Activated naive CD8-positive, alpha-beta T cell treated with anti-CD3 and anti-CD28 coated beads for 36 hours (primary cell): ENCODE results near the gene PTPRN2. TPM values are rescaled to one million over a fixed set of nuclear protein-coding genes. Genes with fewer than 3 reads are reported as not detected.
A peak's percentile ranks its signal among the peaks of the same experiment; 100 is the strongest.

ENCODE experiments used
- DNase-seq: peaks from one replicate; pipeline ENCODE4 v3.0.0; 2021
- H3K27ac Mint-ChIP-seq: one replicate; pipeline ENCODE4 v1.8.0; 2022; ENCODE audit warnings: mild to moderate bottlenecking, moderate library complexity, mixed read lengths
- H3K27me3 Mint-ChIP-seq: one replicate; pipeline ENCODE4 v1.8.0; 2022; ENCODE audit warnings: mild to moderate bottlenecking, mixed read lengths
- H3K36me3 Mint-ChIP-seq: one replicate; pipeline ENCODE4 v1.8.0; 2021; ENCODE audit warnings: mild to moderate bottlenecking, mixed read lengths
- H3K4me1 Mint-ChIP-seq: one replicate; pipeline ENCODE4 v1.8.0; 2021; ENCODE audit warnings: mixed read lengths
- H3K4me3 Mint-ChIP-seq: one replicate; pipeline ENCODE4 v1.8.0; 2022; ENCODE audit warnings: mild to moderate bottlenecking, moderate library complexity, mixed read lengths
- H3K9me3 Mint-ChIP-seq: one replicate; pipeline ENCODE4 v1.8.0; 2022; ENCODE audit warnings: mixed read lengths
- total RNA-seq, 2 experiments: library from RNA; stranded (reverse); gene quantifications; one replicate each; pipeline ENCODE4 v1.2.3, GENCODE V29; 2021

Gene PTPRN2
- total RNA-seq, 2 experiments from 2014 or later, result 0.72 to 0.74 TPM

DNA sequence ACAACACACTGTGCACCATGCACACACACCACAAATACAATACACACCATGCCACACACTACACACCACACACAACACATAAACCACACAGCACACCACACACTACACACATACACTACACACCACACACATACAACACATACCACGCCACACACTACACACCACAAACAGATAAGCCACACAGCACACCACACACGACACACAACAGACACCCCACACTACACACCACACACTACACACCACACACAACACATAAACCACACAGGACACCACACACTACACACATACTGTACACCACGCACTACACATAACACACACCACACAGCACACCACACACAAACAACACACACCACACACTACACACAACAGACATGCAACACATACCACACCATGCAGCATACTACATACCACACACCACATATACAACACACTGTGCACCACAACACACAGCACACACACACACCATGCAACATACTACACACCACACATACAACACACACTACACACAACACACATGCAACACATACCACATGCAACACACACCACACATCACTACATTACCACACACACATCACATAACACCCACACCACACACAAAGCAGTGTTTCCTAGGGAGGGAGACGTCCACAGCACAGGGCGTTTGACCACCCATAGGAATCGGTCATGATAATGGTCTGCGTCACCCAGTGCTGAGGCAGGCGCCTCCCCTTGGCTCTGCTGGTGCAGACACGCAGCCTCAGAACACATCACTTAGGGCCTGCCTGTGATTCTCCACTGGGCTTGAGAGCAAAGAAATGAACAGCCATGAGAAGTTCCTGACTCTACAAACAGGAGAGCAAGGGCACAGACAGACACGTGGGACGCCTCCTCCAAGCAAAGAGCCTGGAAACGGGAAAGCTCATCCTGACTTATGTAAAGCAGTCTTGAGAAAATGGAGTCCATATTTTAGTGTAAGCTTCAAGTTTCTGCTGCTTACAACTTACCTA is 458.3 kb downstream of the PTPRN2 start:
- Mint-ChIP-seq H3K27ac (no peak overlapping the region), H3K4me3 (no peak overlapping the region), H3K36me3 (no peaks in the 10 kb centered on the region), H3K9me3 (peaks cover 2% of the 10 kb centered on the region), H3K4me1 (no peaks in the 10 kb centered on the region), H3K27me3 (no peaks in the 10 kb centered on the region)
- DNase-seq, result no peak

DNA sequence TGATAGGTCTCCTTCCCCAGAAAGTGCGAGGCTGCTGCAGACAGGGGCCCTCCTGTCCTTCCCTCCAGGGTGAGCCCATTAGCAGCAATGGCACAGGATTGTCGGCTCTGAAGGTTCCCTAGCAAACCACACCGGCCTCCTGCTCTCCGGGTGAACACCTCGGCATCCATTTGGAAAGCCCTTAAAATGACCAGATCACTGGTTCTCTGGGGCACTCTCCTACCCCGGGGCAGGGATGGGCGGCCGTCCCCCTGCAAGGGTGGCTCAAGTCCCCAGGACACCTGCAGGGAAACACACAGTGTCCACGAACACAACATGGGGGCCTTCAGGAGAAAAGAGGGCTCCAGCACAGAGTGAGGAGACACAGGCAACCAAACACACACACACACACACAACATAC is 459.1 kb downstream of the PTPRN2 start:
- H3K36me3 Mint-ChIP-seq, result no peaks in the 10 kb centered on the region
- no peaks in the 10 kb centered on the region for H3K4me1 Mint-ChIP-seq
- DNase-seq, result no peak
- no peak overlapping the region for H3K27ac Mint-ChIP-seq
- no peaks in the 10 kb centered on the region for H3K27me3 Mint-ChIP-seq
- peaks cover 2% of the 10 kb centered on the region for H3K9me3 Mint-ChIP-seq
- no peak overlapping the region for H3K4me3 Mint-ChIP-seq

DNA sequence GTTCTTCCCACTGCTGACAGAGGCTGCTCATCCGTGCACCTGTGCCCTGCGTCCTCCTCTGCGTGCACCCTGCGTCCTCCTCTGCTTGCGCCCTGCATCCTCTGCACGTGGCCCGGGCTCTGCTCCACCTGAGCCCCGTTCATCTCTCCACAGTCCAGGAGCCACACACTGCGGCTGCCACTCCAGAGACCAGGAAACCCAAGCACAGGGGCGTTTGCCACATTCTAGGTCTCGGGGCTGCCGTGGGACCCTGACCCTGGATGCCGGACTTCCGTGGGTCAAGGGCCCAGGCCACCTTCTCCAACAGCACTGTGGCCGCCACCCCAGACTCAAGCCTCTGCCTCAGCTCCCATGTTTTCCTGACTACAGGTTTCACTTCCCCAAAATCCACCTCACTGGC is 460.4 kb downstream of the PTPRN2 start:
- peaks cover 2% of the 10 kb centered on the region for H3K9me3 Mint-ChIP-seq
- DNase-seq, result no peak
- no peaks in the 10 kb centered on the region for H3K27me3 Mint-ChIP-seq
- H3K27ac Mint-ChIP-seq, result no peak overlapping the region
- H3K36me3 Mint-ChIP-seq, result no peaks in the 10 kb centered on the region
- peak overlapping the region; percentile 60 for H3K4me3 Mint-ChIP-seq
- no peaks in the 10 kb centered on the region for H3K4me1 Mint-ChIP-seq

DNA sequence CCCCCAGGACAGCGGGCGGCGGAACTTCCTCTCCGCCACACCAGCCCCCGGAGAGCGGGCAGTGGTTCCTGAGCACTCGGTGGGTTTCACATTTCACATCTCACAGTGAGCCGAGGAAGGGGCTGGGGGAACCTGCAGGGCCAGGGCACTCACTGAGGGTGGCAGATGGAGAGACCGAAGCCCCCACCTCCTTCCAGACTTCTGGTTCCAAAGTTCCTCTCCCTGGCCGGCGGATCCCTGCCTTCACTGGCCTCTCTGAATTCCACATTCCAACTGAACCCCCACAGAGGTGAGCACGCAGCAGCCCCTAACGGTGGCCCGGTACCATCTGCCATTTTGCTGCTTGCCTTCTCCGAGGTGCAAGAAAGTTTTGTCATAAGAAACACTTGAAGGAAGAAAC is 461.0 kb downstream of the PTPRN2 start:
- Mint-ChIP-seq H3K9me3 (peaks cover 2% of the 10 kb centered on the region), H3K36me3 (no peaks in the 10 kb centered on the region), H3K4me3 (peak overlapping the region; percentile 60), H3K27ac (no peak overlapping the region), H3K4me1 (no peaks in the 10 kb centered on the region), H3K27me3 (peaks cover 2% of the 10 kb centered on the region)
- no peak for DNase-seq

DNA sequence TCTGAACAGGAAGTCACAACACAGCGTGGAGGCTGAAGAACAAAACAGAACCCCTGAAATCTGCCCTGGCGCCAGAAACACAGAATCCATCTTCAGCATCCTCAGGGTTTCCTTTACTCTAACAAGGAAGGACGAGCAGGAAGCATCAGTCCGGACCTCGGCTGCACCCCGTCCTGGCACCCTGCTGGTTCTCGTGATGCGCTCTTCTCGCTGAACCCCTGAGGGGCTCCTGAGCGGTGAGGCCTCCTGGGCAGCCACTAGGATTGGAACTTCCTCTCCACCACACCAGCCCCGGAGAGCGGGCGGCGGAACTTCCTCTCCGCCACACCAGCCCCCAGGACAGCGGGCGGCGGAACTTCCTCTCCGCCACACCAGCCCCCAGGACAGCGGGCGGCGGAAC is 461.9 kb downstream of the PTPRN2 start:
- H3K4me1 Mint-ChIP-seq, result no peaks in the 10 kb centered on the region
- DNase-seq, result peak; percentile 23
- H3K27me3 Mint-ChIP-seq, result peaks cover 7% of the 10 kb centered on the region
- H3K9me3 Mint-ChIP-seq, result peaks cover 2% of the 10 kb centered on the region
- no peaks in the 10 kb centered on the region for H3K36me3 Mint-ChIP-seq
- peak overlapping the region; percentile 81 for H3K27ac Mint-ChIP-seq
- H3K4me3 Mint-ChIP-seq, result peak overlapping the region; percentile 71

DNA sequence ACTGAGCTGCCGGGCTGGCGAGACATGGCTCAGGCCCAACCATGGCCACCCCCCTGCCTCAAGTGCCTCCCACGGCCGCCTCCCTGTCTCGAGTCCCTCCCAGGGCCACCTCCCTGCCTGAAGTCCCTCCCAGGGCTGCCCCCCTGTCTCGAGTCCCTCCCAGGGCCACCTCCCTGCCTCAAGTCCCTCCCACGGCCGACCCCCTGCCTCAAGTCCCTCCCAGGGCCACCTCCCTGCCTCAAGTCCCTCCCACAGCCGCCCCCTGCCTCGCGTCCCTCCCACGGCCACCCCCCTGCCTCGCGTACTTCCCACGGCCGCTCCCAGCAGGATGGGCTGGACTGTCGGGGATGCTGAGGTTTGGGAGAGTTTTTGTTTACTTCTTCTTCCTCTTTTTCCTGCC is 462.5 kb downstream of the PTPRN2 start:
- Mint-ChIP-seq H3K27ac (no peak overlapping the region), H3K27me3 (peaks cover 7% of the 10 kb centered on the region), H3K4me1 (no peaks in the 10 kb centered on the region), H3K36me3 (no peaks in the 10 kb centered on the region), H3K9me3 (peaks cover 3% of the 10 kb centered on the region), H3K4me3 (peak overlapping the region; percentile 71)
- no peak for DNase-seq

DNA sequence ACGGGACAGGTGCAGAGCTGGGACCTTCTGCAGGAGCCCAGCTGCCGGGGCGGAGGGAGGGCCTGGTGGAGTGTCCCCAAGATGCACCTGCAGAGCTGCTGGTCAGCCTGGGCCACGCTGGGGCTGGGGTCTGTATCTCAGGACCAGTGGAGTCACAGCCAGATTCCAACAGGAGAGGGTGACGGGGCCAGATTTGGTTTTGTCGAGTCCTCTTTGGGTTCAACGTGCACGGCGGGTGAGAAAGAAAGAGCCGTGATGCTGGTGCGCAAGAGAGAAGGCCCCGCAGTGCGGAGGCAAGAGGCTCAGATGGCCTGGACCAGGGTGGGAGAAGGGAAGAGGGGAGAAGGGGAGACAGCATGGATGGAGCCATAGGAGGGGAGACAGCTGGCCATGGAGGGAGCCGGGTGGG is 462.9 kb downstream of the PTPRN2 start:
- DNase-seq, result no peak
- Mint-ChIP-seq H3K4me3 (no peak overlapping the region), H3K36me3 (no peaks in the 10 kb centered on the region), H3K9me3 (peaks cover 4% of the 10 kb centered on the region), H3K27ac (peak overlapping the region; percentile 52), H3K27me3 (peaks cover 7% of the 10 kb centered on the region), H3K4me1 (no peaks in the 10 kb centered on the region)

DNA sequence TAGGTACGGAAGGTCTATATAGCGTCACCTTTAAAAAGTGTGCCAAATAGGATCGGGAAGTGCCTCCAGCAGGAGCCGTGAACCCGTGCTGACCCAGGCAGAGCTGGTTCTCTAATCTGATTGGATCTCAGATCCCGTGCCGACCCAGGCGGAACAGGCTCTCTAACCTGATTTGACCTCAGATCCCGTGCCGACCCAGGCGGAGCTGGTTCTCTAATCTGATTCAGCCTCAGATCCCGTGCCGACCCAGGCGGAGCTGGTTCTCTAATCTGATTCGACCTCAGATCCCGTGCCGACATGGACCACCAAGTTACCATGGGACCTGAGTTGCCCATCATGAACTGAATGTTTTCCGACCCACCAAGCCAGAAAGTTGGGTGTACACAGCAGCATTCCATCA is 463.9 kb downstream of the PTPRN2 start:
- H3K27ac Mint-ChIP-seq, result no peak overlapping the region
- H3K9me3 Mint-ChIP-seq, result peaks cover 7% of the 10 kb centered on the region
- no peak overlapping the region for H3K4me3 Mint-ChIP-seq
- peaks cover 7% of the 10 kb centered on the region for H3K27me3 Mint-ChIP-seq
- no peak for DNase-seq
- peaks cover 2% of the 10 kb centered on the region for H3K36me3 Mint-ChIP-seq
- no peaks in the 10 kb centered on the region for H3K4me1 Mint-ChIP-seq

DNA sequence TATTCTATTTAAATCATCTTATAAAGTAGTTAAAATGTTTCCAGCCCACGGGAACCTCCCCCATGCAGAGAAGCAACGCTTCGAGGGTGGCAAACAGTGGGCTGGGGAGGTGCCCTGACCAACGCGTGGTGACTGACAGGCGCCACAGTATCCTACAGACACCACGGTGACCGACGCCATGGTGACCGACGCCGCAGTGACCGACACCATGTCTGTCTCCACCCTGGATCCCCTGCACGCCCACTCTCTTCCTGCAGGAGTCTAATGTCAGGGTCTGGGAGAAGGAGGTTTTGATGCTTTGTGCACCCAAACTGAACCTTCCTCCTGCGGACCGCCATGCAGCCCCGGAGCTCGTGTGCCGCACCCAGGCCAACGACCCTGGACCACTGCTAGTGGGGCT is 464.4 kb downstream of the PTPRN2 start:
- H3K27me3 Mint-ChIP-seq, result peaks cover 7% of the 10 kb centered on the region
- H3K4me1 Mint-ChIP-seq, result no peaks in the 10 kb centered on the region
- H3K4me3 Mint-ChIP-seq, result no peak overlapping the region
- H3K27ac Mint-ChIP-seq, result no peak overlapping the region
- H3K36me3 Mint-ChIP-seq, result peaks cover 2% of the 10 kb centered on the region
- peaks cover 7% of the 10 kb centered on the region for H3K9me3 Mint-ChIP-seq
- DNase-seq, result no peak

DNA sequence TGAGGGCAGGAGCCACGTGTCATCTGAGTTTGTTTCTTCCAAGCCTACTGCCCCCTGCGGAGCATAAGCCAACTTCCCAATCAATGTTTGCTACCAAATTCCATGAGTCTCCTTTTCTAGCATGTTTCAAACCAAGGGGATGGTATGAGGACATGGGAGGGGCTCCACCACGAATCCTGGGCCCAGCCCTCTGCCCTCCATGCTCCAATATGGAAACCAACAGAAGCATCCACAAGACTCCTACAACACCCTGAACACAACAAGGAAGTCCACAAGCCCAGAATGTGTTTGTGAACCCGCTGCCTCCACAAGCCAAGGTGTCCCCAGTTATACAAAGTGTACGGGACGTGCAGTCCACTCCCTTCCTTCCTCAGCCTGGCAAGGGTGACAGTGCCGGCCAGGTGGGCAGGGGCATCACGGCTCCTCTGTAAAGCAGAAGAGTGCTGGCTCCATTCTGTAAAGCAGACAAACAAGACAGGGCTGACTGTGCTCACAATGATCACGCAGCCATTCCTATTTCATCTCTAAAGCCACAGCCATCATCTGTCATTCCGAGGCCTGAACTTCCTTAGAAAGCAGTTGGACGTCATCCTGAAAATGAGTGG is 466.1 kb downstream of the PTPRN2 start:
- Mint-ChIP-seq H3K9me3 (peaks cover 18% of the 10 kb centered on the region), H3K36me3 (peaks cover 2% of the 10 kb centered on the region), H3K27me3 (peaks cover 7% of the 10 kb centered on the region), H3K4me3 (no peak overlapping the region), H3K4me1 (no peaks in the 10 kb centered on the region), H3K27ac (no peak overlapping the region)
- no peak for DNase-seq

DNA sequence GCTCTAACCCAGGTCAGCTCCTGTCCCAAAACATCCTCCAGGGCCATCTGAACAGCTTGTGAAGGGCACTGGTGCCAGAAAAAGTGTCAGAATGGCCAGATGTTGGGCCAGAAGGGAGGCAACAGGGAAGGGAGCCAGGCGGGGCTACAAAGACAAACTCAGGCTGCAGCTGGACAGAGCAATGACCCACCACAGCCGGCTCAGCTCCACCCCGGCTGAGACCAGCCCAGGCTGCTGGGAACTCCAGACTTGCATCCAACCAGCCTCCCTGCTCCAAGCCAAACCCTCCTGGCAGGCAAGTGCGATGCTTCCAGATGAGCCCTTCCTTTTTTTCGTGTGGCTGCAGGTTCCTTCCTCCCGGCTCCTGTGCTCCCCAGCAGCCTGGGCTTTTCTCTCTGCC is 466.9 kb downstream of the PTPRN2 start:
- Mint-ChIP-seq H3K9me3 (peaks cover 19% of the 10 kb centered on the region), H3K4me3 (no peak overlapping the region), H3K4me1 (no peaks in the 10 kb centered on the region), H3K27ac (no peak overlapping the region), H3K36me3 (peaks cover 2% of the 10 kb centered on the region), H3K27me3 (peaks cover 7% of the 10 kb centered on the region)
- no peak for DNase-seq

DNA sequence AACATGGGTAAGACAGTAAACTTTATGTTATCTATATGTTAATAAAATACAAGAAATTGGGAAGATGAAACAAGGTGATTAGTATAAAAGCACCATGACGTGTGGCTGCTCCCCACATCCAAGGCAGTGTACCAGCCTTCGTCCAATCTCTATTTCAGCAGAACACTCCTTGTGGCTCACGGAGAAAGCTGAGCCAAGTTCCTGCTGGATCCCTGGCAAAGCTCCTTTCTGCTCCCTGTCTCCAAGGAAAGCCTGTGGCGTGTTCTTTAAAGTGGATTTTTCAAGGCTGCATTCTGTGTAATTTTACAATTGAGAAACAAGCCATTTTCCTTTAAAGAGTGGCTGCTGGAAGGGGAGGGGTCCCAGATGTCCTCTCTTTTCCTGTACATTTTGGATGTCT is 467.3 kb downstream of the PTPRN2 start:
- no peak overlapping the region for H3K4me3 Mint-ChIP-seq
- no peak overlapping the region for H3K27ac Mint-ChIP-seq
- DNase-seq, result no peak
- H3K9me3 Mint-ChIP-seq, result peaks cover 22% of the 10 kb centered on the region
- H3K4me1 Mint-ChIP-seq, result no peaks in the 10 kb centered on the region
- peaks cover 2% of the 10 kb centered on the region for H3K36me3 Mint-ChIP-seq
- H3K27me3 Mint-ChIP-seq, result peaks cover 7% of the 10 kb centered on the region

DNA sequence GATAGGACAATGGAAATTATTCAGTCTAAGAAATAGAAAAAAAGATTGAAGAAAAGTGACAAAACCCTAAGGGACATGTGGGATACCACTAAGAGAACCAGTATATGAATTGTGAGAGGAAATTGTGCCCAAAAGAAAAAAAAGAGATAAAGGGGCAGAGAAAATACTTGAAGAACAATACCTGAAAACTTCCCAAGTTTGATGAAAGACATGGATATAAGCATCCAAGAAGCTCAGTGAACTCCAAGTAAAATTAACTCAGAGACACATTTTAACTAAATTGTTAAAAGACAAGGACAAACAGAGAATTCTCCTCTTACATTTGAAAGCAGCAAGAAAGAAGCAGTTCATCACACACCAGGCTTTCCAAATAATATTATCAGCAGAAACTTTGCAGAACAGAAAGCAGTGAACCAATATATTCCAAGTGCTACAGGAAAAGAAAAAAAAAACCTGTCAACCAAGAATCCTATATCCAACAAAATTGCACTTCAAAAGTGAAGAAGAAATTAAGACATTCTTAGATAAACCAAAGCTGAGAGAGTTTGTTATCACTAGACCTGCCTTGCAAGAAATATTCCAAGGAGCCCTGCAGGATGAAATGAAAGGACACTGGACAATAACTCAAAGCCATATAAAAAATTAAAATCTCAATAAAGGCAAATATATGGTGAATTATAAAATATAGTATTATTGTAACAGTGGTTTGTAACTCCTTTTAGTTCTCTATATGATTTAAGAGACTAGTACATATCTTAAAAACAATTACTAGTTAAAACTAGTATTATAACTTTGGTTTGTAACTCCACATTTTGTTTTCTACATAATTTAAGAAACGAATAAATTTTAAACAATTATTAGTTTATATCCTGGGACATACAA is 470.0 kb downstream of the PTPRN2 start:
- H3K4me1 Mint-ChIP-seq, result no peaks in the 10 kb centered on the region
- DNase-seq, result no peak
- peaks cover 7% of the 10 kb centered on the region for H3K27me3 Mint-ChIP-seq
- H3K27ac Mint-ChIP-seq, result no peak overlapping the region
- peaks cover 25% of the 10 kb centered on the region for H3K9me3 Mint-ChIP-seq
- H3K36me3 Mint-ChIP-seq, result peaks cover 4% of the 10 kb centered on the region
- no peak overlapping the region for H3K4me3 Mint-ChIP-seq

DNA sequence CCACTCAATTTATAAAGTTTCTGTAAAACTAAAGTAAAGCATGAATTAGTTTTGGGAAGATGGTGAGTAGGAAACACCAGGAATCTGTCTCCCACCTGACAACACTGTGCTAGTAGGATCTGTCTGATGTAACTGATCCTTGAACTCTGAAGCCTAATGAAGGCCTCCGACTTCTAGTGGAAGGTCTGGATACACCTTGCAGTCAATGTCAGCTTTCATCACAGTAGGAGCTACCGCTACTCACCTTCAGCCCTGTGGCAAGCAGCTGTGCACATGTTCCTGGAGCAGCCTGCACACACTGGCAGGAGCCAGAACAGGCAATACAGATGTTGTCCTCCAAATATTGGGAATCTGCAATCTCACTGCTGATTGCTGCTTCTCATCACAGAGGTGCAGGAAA is 471.4 kb downstream of the PTPRN2 start:
- Mint-ChIP-seq H3K4me1 (no peaks in the 10 kb centered on the region), H3K4me3 (no peak overlapping the region), H3K9me3 (peaks cover 25% of the 10 kb centered on the region), H3K27me3 (peaks cover 1% of the 10 kb centered on the region), H3K27ac (no peak overlapping the region), H3K36me3 (peaks cover 4% of the 10 kb centered on the region)
- no peak for DNase-seq
